HG03571 (cell line): Measurements from ENCODE around the gene ARHGEF40.

Experiments used
- ATAC-seq: cut with Tn5 transposase; IDR thresholded peaks from one replicate; pipeline ENCODE4 v1.9.1; 2021; ENCODE audit not compliant: unreplicated experiment

The ARHGEF40 gene

DNA sequence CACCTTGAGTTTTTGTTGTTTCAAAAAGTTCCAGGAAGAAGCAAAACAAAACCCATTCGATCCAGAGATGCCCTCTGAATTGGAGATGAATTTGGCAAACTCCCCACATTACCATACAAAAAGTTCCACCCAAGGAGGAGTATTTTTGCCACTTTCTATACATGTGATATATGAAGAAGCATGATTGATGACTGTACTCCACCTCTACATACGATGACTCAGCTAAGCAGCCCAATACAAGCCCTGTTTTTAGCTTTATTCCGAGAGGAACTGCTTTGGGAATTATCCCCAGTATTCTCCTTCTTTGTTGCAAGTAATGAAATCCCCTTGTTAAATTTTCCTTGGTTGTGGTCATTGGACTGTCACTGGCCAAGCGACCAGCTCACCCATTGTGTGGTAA lies 42.2 kb downstream of the ARHGEF40 start:
- no peak for ATAC-seq

DNA sequence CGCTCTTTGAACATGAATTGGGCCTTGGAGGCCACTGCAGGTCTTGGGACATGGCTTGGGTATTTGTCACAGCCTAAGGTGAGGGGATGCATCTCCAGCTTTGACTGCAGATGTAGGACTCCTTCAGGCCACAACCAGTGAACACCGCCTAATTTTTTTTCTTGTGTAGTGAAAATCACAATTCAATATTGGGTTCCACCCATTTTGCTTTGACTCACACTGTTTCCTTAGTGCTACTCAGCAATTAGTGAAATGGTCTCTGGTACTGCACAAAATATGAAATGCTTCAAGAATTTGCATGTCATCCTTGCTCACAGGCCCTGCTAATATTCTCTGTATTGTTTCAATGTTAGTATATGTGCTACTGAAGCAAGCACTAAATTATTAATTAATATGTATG lies 43.3 kb downstream of the ARHGEF40 start:
- no peak for ATAC-seq

DNA sequence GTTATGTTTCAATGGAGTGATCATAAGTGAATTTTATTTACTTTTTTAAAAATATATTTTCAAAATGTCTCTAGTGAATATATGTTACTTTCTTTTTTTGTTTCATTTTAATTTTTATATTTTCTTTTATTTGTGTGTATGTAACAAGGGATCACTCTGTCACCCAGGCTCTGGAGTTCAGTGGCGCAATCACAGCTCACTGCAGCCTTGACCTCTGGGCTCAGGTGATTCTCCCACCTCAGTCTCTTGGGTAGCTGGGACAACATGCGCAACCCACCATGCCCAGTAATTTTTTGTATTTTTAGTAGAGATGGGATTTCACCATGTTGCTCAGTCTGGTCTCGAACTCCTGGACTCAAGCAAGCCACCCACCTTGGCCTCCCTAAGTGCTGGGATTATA lies 48.8 kb downstream of the ARHGEF40 start:
- ATAC-seq = no peak

GRCh38 chr14:21120686-21121085 lies 50.6 kb downstream of the ARHGEF40 start:
- ATAC-seq = no peak

DNA sequence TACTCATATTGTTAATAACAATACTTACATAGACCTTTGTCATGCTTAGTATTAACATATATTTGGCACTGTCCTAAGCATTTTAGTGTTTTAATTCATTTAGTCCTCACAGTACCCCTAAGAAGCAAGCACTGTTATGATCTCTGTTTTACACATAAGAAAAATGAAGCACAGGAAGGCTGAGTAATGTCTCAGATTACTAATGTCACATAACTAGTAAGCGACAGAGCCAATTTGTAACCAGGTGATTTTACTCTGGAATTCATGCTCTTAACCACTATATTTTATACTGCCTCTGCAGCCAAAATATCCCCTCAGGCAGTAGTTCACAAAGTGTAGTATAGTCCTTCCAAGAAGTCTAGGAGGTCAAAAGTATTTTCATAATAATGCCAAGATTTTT lies 51.0 kb downstream of the ARHGEF40 start:
- ATAC-seq = no peak

DNA sequence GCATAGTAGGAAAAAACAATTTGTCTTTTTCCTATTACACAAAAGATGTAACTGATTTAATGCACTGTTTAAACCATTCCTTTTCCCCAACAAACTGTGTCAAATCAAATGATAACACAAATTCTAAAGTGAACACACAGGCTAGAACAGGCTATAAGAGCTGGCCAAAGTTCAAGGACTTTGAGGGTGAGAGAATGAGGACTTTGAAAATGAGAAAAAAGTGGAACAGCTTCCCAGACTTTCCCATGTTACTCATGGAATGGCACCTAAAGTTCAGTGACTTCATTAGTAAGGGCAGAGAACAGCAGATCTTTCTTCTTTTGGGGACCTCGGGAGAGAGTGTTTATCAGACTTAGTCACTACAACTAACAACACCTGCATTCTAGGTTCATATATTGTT lies 53.3 kb downstream of the ARHGEF40 start:
- no peak for ATAC-seq

DNA sequence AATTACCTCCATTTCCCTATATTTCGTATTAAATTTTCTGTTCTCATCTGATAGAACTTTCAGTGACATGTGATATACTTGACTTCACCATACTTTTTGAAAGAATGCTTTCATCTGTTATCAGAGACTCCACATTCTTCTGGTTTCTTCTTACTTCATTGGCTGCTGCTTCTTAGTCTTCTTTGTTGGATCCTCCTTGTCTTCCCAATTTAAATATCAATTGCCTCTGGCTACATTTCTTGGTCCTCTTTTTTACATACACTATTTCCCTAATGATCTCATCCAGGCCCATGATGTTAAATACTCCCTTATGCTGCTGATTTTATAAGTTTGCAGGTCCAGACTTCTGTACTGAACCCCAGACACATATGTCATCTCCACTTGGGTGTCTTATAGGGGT lies 63.8 kb downstream of the ARHGEF40 start:
- no peak for ATAC-seq

DNA sequence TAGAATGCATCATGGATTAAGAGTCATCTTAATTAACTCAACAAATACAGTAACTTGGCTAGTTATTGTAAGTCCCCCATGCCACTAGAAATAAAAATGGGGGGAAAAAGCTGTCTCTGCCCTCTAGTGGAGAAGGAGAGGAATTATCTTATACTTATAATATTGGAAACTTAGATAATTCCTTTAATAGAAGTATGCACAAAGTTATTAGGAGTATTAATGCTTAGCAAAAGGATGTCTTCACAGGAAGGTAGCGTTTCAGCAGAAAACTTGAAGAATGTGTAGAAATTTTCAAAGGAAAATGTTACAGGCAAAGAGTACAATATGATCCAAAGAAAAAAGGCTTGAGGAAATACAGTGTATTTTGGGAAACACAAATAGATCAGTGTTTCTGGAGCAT lies 65.9 kb downstream of the ARHGEF40 start:
- ATAC-seq = no peak
